ENCODE measurements around the gene BCL2. TPM values are rescaled to one million over a fixed set of nuclear protein-coding genes. Genes with fewer than 3 reads are reported as not detected.

The BCL2 gene
- total and polyA plus RNA-seq, 2 donors from 2014 or later = 6.0 to 39.2 TPM

- no peaks in the 10 kb centered on the region for H3K36me3 ChIP-seq (ENCODE audit: control insufficient read depth in 2 of 3, insufficient read depth in 3 of 3, low read length in 3 of 3)
- intact Hi-C loops (cut with DNase I) = no loop called here
- TF ChIP-seq CTCF (IDR thresholded peaks at IDR 0.05; ENCODE audit: borderline replicate concordance, extremely low read depth, insufficient read depth) = no peak
- H3K9ac ChIP-seq (ENCODE audit: low read length in 3 of 3) = no peak overlapping the region
- no peaks in the 10 kb centered on the region for H3K27me3 ChIP-seq (ENCODE audit: control insufficient read depth, insufficient read depth, low read length)
- H3K4me1 ChIP-seq (ENCODE audit: control insufficient read depth in 2 of 3, insufficient read depth in 2 of 3, low read depth in 1 of 3, low read length in 3 of 3) = peaks cover 0 to 20% (median 12%) of the 10 kb centered on the region in 3 donors
- DNase-seq = no peak
- no peak for FAIRE-seq
- H3K27ac ChIP-seq (ENCODE audit: low read depth in 2 of 2, low read length in 2 of 2) = peak overlapping the region in 1 of 2 donors; percentile 48
- H3K4me3 ChIP-seq (ENCODE audit: low read length in 3 of 3) = no peak overlapping the region
- no peaks in the 10 kb centered on the region for H3K9me3 ChIP-seq (ENCODE audit: control insufficient read depth in 2 of 3, insufficient read depth in 1 of 3, low read length in 3 of 3)
Measured at GRCh38 chr18:63161761-63162195, 157.8 kb downstream of the BCL2 start.

- Histone ChIP-seq H3K36me3 (ENCODE audit: control insufficient read depth in 2 of 3, insufficient read depth in 3 of 3, low read length in 3 of 3) (no peaks in the 10 kb centered on the region), H3K4me1 (ENCODE audit: control insufficient read depth in 2 of 3, insufficient read depth in 2 of 3, low read depth in 1 of 3, low read length in 3 of 3) (peaks cover 0 to 26% (median 15%) of the 10 kb centered on the region in 3 donors), H3K4me3 (ENCODE audit: low read length in 3 of 3) (no peak overlapping the region), H3K9me3 (ENCODE audit: control insufficient read depth in 2 of 3, insufficient read depth in 1 of 3, low read length in 3 of 3) (no peaks in the 10 kb centered on the region), H3K9ac (ENCODE audit: low read length in 3 of 3) (no peak overlapping the region), H3K27ac (ENCODE audit: low read depth in 2 of 2, low read length in 2 of 2) (peak overlapping the region in 1 of 2 donors; percentile 48), H3K27me3 (ENCODE audit: control insufficient read depth, insufficient read depth, low read length) (no peaks in the 10 kb centered on the region)
- DNase-seq (no peak), FAIRE-seq (no peak)
- intact Hi-C loops (cut with DNase I) = no loop called here
- no peak for TF ChIP-seq CTCF (IDR thresholded peaks at IDR 0.05; ENCODE audit: borderline replicate concordance, extremely low read depth, insufficient read depth)
Measured at GRCh38 chr18:63161032-63161760, 158.4 kb downstream of the BCL2 start.

GRCh38 chr18:63160172-63160995 is 159.2 kb downstream of the BCL2 start:
- Histone ChIP-seq H3K4me3 (ENCODE audit: low read length in 3 of 3) (no peak overlapping the region), H3K27me3 (ENCODE audit: control insufficient read depth, insufficient read depth, low read length) (no peaks in the 10 kb centered on the region), H3K9me3 (ENCODE audit: control insufficient read depth in 2 of 3, insufficient read depth in 1 of 3, low read length in 3 of 3) (no peaks in the 10 kb centered on the region), H3K27ac (ENCODE audit: low read depth in 2 of 2, low read length in 2 of 2) (no peak overlapping the region), H3K36me3 (ENCODE audit: control insufficient read depth in 2 of 3, insufficient read depth in 3 of 3, low read length in 3 of 3) (no peaks in the 10 kb centered on the region), H3K9ac (ENCODE audit: low read length in 3 of 3) (no peak overlapping the region), H3K4me1 (ENCODE audit: control insufficient read depth in 2 of 3, insufficient read depth in 2 of 3, low read depth in 1 of 3, low read length in 3 of 3) (peaks cover 0 to 30% (median 19%) of the 10 kb centered on the region in 3 donors)
- FAIRE-seq (no peak), DNase-seq (no peak)
- TF ChIP-seq CTCF (IDR thresholded peaks at IDR 0.05; ENCODE audit: borderline replicate concordance, extremely low read depth, insufficient read depth) = no peak
- intact Hi-C loops (cut with DNase I) = no loop called here
